GM10266 (cell line): ENCODE data around the gene RXFP1.

ENCODE experiments used
- DNase-seq: peaks from one replicate; pipeline ENCODE4 v3.0.0; 2012; ENCODE audit errors: extremely low spot score
- CTCF ChIP-seq: IDR thresholded peaks from 2 replicates; pipeline ENCODE4 v1.5.1; 2012; ENCODE audit warnings: mild to moderate bottlenecking, low read depth; ENCODE audit not compliant: control insufficient read depth, insufficient read depth; ENCODE audit errors: missing control alignments

Gene RXFP1

GRCh38 chr4:158513256-158513655 lies 8.4 kb upstream of the RXFP1 start:
- TF ChIP-seq CTCF = no peak
- DNase-seq = no peak

- no peak for TF ChIP-seq CTCF
- DNase-seq = no peak
Measured at GRCh38 chr4:158519226-158519625, 2.5 kb upstream of the RXFP1 start.

- DNase-seq = no peak
Measured at GRCh38 chr4:158523990-158524535, 2.4 kb downstream of the RXFP1 start.

GRCh38 chr4:158527516-158527915 lies 5.8 kb downstream of the RXFP1 start:
- TF ChIP-seq CTCF = no peak
- no peak for DNase-seq

More at GRCh38 chr4:158523990-158524535, 2.4 kb downstream of the RXFP1 start:
- TF ChIP-seq CTCF = no peak

GRCh38 chr4:158529505-158529904 lies 7.8 kb downstream of the RXFP1 start:
- no peak for TF ChIP-seq CTCF
- no peak for DNase-seq

- no peak for TF ChIP-seq CTCF
- no peak for DNase-seq
Measured at GRCh38 chr4:158530381-158530780, 8.7 kb downstream of the RXFP1 start.

- TF ChIP-seq CTCF = no peak
- no peak for DNase-seq
Measured at GRCh38 chr4:158530898-158531297, 9.2 kb downstream of the RXFP1 start.
